Activated naive CD8-positive, alpha-beta T cell (primary cell): ENCODE measurements around the gene ARHGAP10.

ENCODE experiments used
- H3K27ac Mint-ChIP-seq: one replicate; pipeline ENCODE4 v1.8.0; 2021; ENCODE audit warnings: mixed read lengths
- H3K27me3 Mint-ChIP-seq: one replicate; pipeline ENCODE4 v1.8.0; 2021; ENCODE audit warnings: mixed read lengths
- H3K36me3 Mint-ChIP-seq: one replicate; pipeline ENCODE4 v1.8.0; 2021; ENCODE audit warnings: mixed read lengths
- H3K4me1 Mint-ChIP-seq: one replicate; pipeline ENCODE4 v1.8.0; 2021; ENCODE audit warnings: low read depth, mixed read lengths
- H3K4me3 Mint-ChIP-seq: one replicate; pipeline ENCODE4 v1.8.0; 2021; ENCODE audit warnings: mild to moderate bottlenecking, mixed read lengths
- H3K9me3 Mint-ChIP-seq: one replicate; pipeline ENCODE4 v1.8.0; 2021; ENCODE audit warnings: low read depth, mixed read lengths

ARHGAP10 gene

GRCh38 chr4:147813973-147814372 is 82.1 kb downstream of the ARHGAP10 start:
- Mint-ChIP-seq H3K4me3 (no peak overlapping the region), H3K27ac (no peak overlapping the region), H3K27me3 (no peaks in the 10 kb centered on the region), H3K36me3 (peaks cover 3% of the 10 kb centered on the region), H3K4me1 (peaks cover 2% of the 10 kb centered on the region), H3K9me3 (no peaks in the 10 kb centered on the region)

GRCh38 chr4:147814376-147814775 is 82.5 kb downstream of the ARHGAP10 start:
- Mint-ChIP-seq H3K27me3 (no peaks in the 10 kb centered on the region), H3K27ac (no peak overlapping the region), H3K9me3 (no peaks in the 10 kb centered on the region), H3K36me3 (peaks cover 3% of the 10 kb centered on the region), H3K4me3 (no peak overlapping the region), H3K4me1 (peaks cover 2% of the 10 kb centered on the region)

GRCh38 chr4:147815741-147816140 is 83.9 kb downstream of the ARHGAP10 start:
- Mint-ChIP-seq H3K4me3 (no peak overlapping the region), H3K36me3 (peaks cover 3% of the 10 kb centered on the region), H3K27ac (no peak overlapping the region), H3K27me3 (no peaks in the 10 kb centered on the region), H3K9me3 (no peaks in the 10 kb centered on the region), H3K4me1 (peaks cover 2% of the 10 kb centered on the region)

- Mint-ChIP-seq H3K27ac (no peak overlapping the region), H3K4me3 (no peak overlapping the region), H3K27me3 (no peaks in the 10 kb centered on the region), H3K4me1 (peaks cover 2% of the 10 kb centered on the region), H3K9me3 (no peaks in the 10 kb centered on the region), H3K36me3 (peaks cover 3% of the 10 kb centered on the region)
These were observed 84.7 kb downstream of the ARHGAP10 start for GRCh38 chr4:147816382-147817254.

GRCh38 chr4:147820975-147821374 is 89.1 kb downstream of the ARHGAP10 start:
- Mint-ChIP-seq H3K9me3 (no peaks in the 10 kb centered on the region), H3K36me3 (peaks cover 6% of the 10 kb centered on the region), H3K4me1 (no peaks in the 10 kb centered on the region), H3K4me3 (no peak overlapping the region), H3K27me3 (no peaks in the 10 kb centered on the region), H3K27ac (no peak overlapping the region)

- H3K4me1 Mint-ChIP-seq: no peaks in the 10 kb centered on the region
These were observed 89.7 kb downstream of the ARHGAP10 start for GRCh38 chr4:147821555-147821954.

GRCh38 chr4:147822128-147822527 is 90.2 kb downstream of the ARHGAP10 start:
- no peaks in the 10 kb centered on the region for H3K9me3 Mint-ChIP-seq
- H3K27ac Mint-ChIP-seq: no peak overlapping the region
- H3K4me1 Mint-ChIP-seq: no peaks in the 10 kb centered on the region
- H3K4me3 Mint-ChIP-seq: no peak overlapping the region
- no peaks in the 10 kb centered on the region for H3K27me3 Mint-ChIP-seq
- peaks cover 6% of the 10 kb centered on the region for H3K36me3 Mint-ChIP-seq

More at GRCh38 chr4:147821555-147821954, 89.7 kb downstream of the ARHGAP10 start:
- H3K27ac Mint-ChIP-seq: no peak overlapping the region
- peaks cover 6% of the 10 kb centered on the region for H3K36me3 Mint-ChIP-seq
- H3K27me3 Mint-ChIP-seq: no peaks in the 10 kb centered on the region
- no peak overlapping the region for H3K4me3 Mint-ChIP-seq
- no peaks in the 10 kb centered on the region for H3K9me3 Mint-ChIP-seq

GRCh38 chr4:147823130-147823529 is 91.2 kb downstream of the ARHGAP10 start:
- Mint-ChIP-seq H3K27ac (no peak overlapping the region), H3K27me3 (no peaks in the 10 kb centered on the region), H3K4me1 (no peaks in the 10 kb centered on the region), H3K36me3 (peaks cover 6% of the 10 kb centered on the region), H3K4me3 (no peak overlapping the region), H3K9me3 (no peaks in the 10 kb centered on the region)

GRCh38 chr4:147824316-147824715 is 92.4 kb downstream of the ARHGAP10 start:
- Mint-ChIP-seq H3K27me3 (no peaks in the 10 kb centered on the region), H3K4me3 (no peak overlapping the region), H3K4me1 (no peaks in the 10 kb centered on the region), H3K27ac (no peak overlapping the region), H3K36me3 (peaks cover 6% of the 10 kb centered on the region), H3K9me3 (no peaks in the 10 kb centered on the region)

- H3K27ac Mint-ChIP-seq: no peak overlapping the region
- no peaks in the 10 kb centered on the region for H3K27me3 Mint-ChIP-seq
- no peak overlapping the region for H3K4me3 Mint-ChIP-seq
- no peaks in the 10 kb centered on the region for H3K9me3 Mint-ChIP-seq
- H3K4me1 Mint-ChIP-seq: no peaks in the 10 kb centered on the region
- H3K36me3 Mint-ChIP-seq: peaks cover 6% of the 10 kb centered on the region
These were observed 93.0 kb downstream of the ARHGAP10 start for GRCh38 chr4:147824884-147825283.

- no peaks in the 10 kb centered on the region for H3K4me1 Mint-ChIP-seq
- peaks cover 6% of the 10 kb centered on the region for H3K36me3 Mint-ChIP-seq
- H3K27me3 Mint-ChIP-seq: no peaks in the 10 kb centered on the region
- no peak overlapping the region for H3K27ac Mint-ChIP-seq
- no peak overlapping the region for H3K4me3 Mint-ChIP-seq
- no peaks in the 10 kb centered on the region for H3K9me3 Mint-ChIP-seq
These were observed 93.8 kb downstream of the ARHGAP10 start for GRCh38 chr4:147825451-147826287.

GRCh38 chr4:147826288-147826646 is 94.4 kb downstream of the ARHGAP10 start:
- Mint-ChIP-seq H3K27ac (no peak overlapping the region), H3K27me3 (no peaks in the 10 kb centered on the region), H3K9me3 (no peaks in the 10 kb centered on the region), H3K4me3 (no peak overlapping the region), H3K36me3 (peaks cover 6% of the 10 kb centered on the region), H3K4me1 (no peaks in the 10 kb centered on the region)

GRCh38 chr4:147828331-147828905 is 96.5 kb downstream of the ARHGAP10 start:
- Mint-ChIP-seq H3K4me3 (no peak overlapping the region), H3K4me1 (no peaks in the 10 kb centered on the region), H3K27ac (no peak overlapping the region), H3K27me3 (no peaks in the 10 kb centered on the region), H3K36me3 (peaks cover 8% of the 10 kb centered on the region), H3K9me3 (no peaks in the 10 kb centered on the region)

GRCh38 chr4:147829401-147830101 is 97.7 kb downstream of the ARHGAP10 start:
- Mint-ChIP-seq H3K9me3 (no peaks in the 10 kb centered on the region), H3K4me1 (no peaks in the 10 kb centered on the region), H3K36me3 (peaks cover 8% of the 10 kb centered on the region), H3K4me3 (no peak overlapping the region), H3K27ac (no peak overlapping the region), H3K27me3 (no peaks in the 10 kb centered on the region)

- no peaks in the 10 kb centered on the region for H3K4me1 Mint-ChIP-seq
- H3K9me3 Mint-ChIP-seq: no peaks in the 10 kb centered on the region
- no peak overlapping the region for H3K27ac Mint-ChIP-seq
- no peak overlapping the region for H3K4me3 Mint-ChIP-seq
- H3K36me3 Mint-ChIP-seq: peaks cover 10% of the 10 kb centered on the region
- H3K27me3 Mint-ChIP-seq: no peaks in the 10 kb centered on the region
These were observed 98.2 kb downstream of the ARHGAP10 start for GRCh38 chr4:147830102-147830463.
